OCI-LY3 (cell line): ENCODE data around the gene PATJ.
"Not testable (repeated sequence)": the region's sequence is repeated elsewhere in the genome, so short reads cannot be mapped to it uniquely, and the experiment has no call there.

Experiments
- H2AFZ ChIP-seq: fragments of 200-600, 300-600 bp; shearing (Covaris generic); 2 replicates; pipeline ENCODE4 v1.6.0; 2014; ENCODE audit warnings: antibody characterized with exemption, low read depth, low read length
- H3K27ac ChIP-seq: fragments of 200-600, 300-600 bp; sonication (generic); 2 replicates; pipeline ENCODE4 v1.5.1; 2014; ENCODE audit warnings: mild to moderate bottlenecking, low read length, moderate library complexity, mixed read lengths
- H3K27me3 ChIP-seq: fragments of 200-600, 300-600 bp; sonication (generic); 2 replicates; pipeline ENCODE4 v1.6.1; 2014; ENCODE audit warnings: low read depth, low read length, mixed read lengths
- H3K36me3 ChIP-seq: fragments of 200-600, 300-600 bp; sonication (generic); replicated peaks from 2 replicates; pipeline ENCODE3; 2014; ENCODE audit warnings: low read depth, low read length, mixed read lengths
- H3K4me1 ChIP-seq: fragments of 300-600, 200-600 bp; sonication (generic); 2 replicates; pipeline ENCODE4 v1.6.1; 2014; ENCODE audit warnings: low read length, mixed read lengths
- H3K4me2 ChIP-seq: fragments of 200-600, 300-600 bp; sonication (generic); 2 replicates; pipeline ENCODE4 v1.6.1; 2014; ENCODE audit warnings: low read length, mixed read lengths
- H3K4me3 ChIP-seq: fragments of 300-600, 200-600 bp; sonication (generic); 2 replicates; pipeline ENCODE4 v1.5.1; 2014; ENCODE audit warnings: antibody characterized with exemption, mild to moderate bottlenecking, low read length, moderate library complexity
- H3K79me2 ChIP-seq: fragments of 300-600, 200-600 bp; shearing (Covaris generic); 2 replicates; pipeline ENCODE4 v1.6.1; 2014; ENCODE audit warnings: mild to moderate bottlenecking, low read length, mixed read lengths
- H3K9ac ChIP-seq: fragments of 300-600, 200-600 bp; shearing (Covaris generic); 2 replicates; pipeline ENCODE4 v1.6.0; 2014; ENCODE audit warnings: mild to moderate bottlenecking, low read length, moderate library complexity
- H3K9me3 ChIP-seq: fragments of 200-600, 300-600 bp; shearing (Covaris generic); 2 replicates; pipeline ENCODE4 v1.6.1; 2014; ENCODE audit warnings: low read length, mixed read lengths; ENCODE audit not compliant: insufficient read depth
- H4K20me1 ChIP-seq: fragments of 200-600, 300-600 bp; sonication (generic); 2 replicates; pipeline ENCODE4 v1.6.1; 2016; ENCODE audit warnings: low read length, mixed read lengths; ENCODE audit not compliant: insufficient read depth
- CTCF ChIP-seq: fragments of 200-600, 300-600 bp; sonication (generic); IDR thresholded peaks from 2 replicates; pipeline ENCODE4 v1.5.1; 2014; ENCODE audit warnings: antibody characterized with exemption, low read length, low read depth
- EZH2phosphoT487 ChIP-seq: fragments of 200-600 bp; shearing (Covaris generic); IDR thresholded peaks from 2 replicates; pipeline ENCODE4 v1.6.1; 2018; ENCODE audit warnings: antibody characterized with exemption, mixed run types, low read depth

The PATJ gene

GRCh38 chr1:61797045-61797755 is 54.9 kb downstream of the PATJ start:
- H3K27me3 ChIP-seq: no peaks in the 10 kb centered on the region
- H3K4me2 ChIP-seq: no peak overlapping the region
- no peaks in the 10 kb centered on the region for H3K79me2 ChIP-seq
- no peak overlapping the region for H2AFZ ChIP-seq
- no peak for TF ChIP-seq EZH2phosphoT487
- TF ChIP-seq CTCF: no peak
- no peaks in the 10 kb centered on the region for H4K20me1 ChIP-seq
- H3K4me3 ChIP-seq: no peak overlapping the region
- no peaks in the 10 kb centered on the region for H3K36me3 ChIP-seq
- no peak overlapping the region for H3K27ac ChIP-seq
- peaks cover 5% of the 10 kb centered on the region; the same call in 1 of the 2 replicates for H3K4me1 ChIP-seq
- no peaks in the 10 kb centered on the region for H3K9me3 ChIP-seq
- H3K9ac ChIP-seq: no peak overlapping the region

DNA sequence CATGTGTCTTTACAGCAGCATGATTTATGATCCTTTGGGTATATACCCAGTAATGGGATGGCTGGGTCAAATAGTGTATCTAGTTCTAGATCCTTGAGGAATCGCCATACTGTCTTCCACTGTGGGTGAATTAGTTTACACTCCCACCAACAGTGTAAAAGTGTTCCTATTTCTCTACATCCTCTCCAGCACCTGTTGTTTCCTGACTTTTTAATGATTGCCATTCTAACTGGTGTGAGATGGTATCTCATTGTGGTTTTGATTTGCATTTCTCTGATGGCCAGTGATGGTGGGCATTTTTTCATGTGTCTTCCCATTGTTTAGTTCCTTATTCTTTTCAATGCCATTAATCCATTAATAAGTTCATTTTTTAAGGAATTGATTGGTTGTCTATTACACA is 58.8 kb downstream of the PATJ start:
- H2AFZ ChIP-seq, H3K27me3 ChIP-seq, H3K27ac ChIP-seq, H3K79me2 ChIP-seq, H3K4me1 ChIP-seq, H3K4me2 ChIP-seq, H3K36me3 ChIP-seq, H3K9me3 ChIP-seq, H4K20me1 ChIP-seq, H3K9ac ChIP-seq, H3K4me3 ChIP-seq: not testable (repeated sequence)

GRCh38 chr1:61807606-61808140 is 65.4 kb downstream of the PATJ start:
- TF ChIP-seq CTCF: no peak
- no peak for TF ChIP-seq EZH2phosphoT487
- Histone ChIP-seq H3K9me3 (no peaks in the 10 kb centered on the region), H3K4me1 (no peaks in the 10 kb centered on the region), H4K20me1 (no peaks in the 10 kb centered on the region), H3K27ac (no peak overlapping the region), H3K4me3 (no peak overlapping the region), H3K9ac (no peak overlapping the region), H3K27me3 (no peaks in the 10 kb centered on the region), H3K36me3 (no peaks in the 10 kb centered on the region), H3K79me2 (no peaks in the 10 kb centered on the region), H2AFZ (no peak overlapping the region), H3K4me2 (no peak overlapping the region)

DNA sequence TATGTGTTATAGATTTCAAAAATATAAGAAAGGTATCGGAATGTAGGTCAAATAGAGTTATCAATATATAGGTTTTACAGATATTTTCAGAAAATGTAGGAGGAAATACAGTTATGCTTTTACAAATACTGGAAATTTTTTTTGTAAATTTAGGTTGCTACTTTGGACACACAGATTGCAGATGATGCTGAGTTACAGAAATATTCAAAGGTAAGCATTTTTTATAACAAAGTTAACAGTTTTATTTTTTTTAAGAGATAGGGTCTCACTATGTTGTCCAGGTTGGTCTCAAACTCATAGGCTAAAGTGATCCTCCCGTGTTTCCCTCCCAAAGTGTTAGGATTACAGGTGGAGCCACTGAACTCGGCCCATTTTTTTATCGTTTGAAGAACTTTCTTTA is 66.0 kb downstream of the PATJ start:
- H3K9me3 ChIP-seq: no peaks in the 10 kb centered on the region
- no peak overlapping the region for H2AFZ ChIP-seq
- no peaks in the 10 kb centered on the region for H3K4me1 ChIP-seq
- H3K4me2 ChIP-seq: no peak overlapping the region
- TF ChIP-seq EZH2phosphoT487: no peak
- no peak overlapping the region for H3K27ac ChIP-seq
- H3K4me3 ChIP-seq: no peak overlapping the region
- H3K9ac ChIP-seq: no peak overlapping the region
- H3K36me3 ChIP-seq: no peaks in the 10 kb centered on the region
- H4K20me1 ChIP-seq: no peaks in the 10 kb centered on the region
- H3K79me2 ChIP-seq: no peaks in the 10 kb centered on the region
- no peaks in the 10 kb centered on the region for H3K27me3 ChIP-seq

DNA sequence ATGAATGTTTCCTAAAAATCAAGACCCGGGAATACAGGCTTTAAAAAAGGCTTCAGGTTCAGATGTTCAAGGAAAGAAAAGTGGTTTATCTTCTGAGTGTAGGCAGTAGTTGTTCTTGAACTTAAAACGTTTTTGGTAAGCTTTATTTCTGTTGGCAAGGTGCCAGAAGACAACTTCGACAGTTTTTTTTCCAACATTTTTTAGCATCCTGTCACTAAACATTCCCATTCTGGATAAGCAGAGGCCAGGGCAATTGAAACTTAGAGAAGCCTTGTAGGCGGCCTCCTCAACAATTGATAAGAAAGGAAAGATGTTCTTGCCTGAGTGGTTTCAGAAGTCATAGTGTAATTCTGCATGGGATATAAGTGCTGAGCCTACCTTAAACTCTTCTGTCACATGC is 66.7 kb downstream of the PATJ start:
- TF ChIP-seq EZH2phosphoT487 (no peak), CTCF (no peak)
- no peak overlapping the region for H3K27ac ChIP-seq
- no peak overlapping the region for H2AFZ ChIP-seq
- H3K27me3 ChIP-seq: no peaks in the 10 kb centered on the region
- no peaks in the 10 kb centered on the region for H3K36me3 ChIP-seq
- no peak overlapping the region for H3K4me3 ChIP-seq
- no peaks in the 10 kb centered on the region for H3K4me1 ChIP-seq
- no peaks in the 10 kb centered on the region for H3K79me2 ChIP-seq
- no peak overlapping the region for H3K4me2 ChIP-seq
- H4K20me1 ChIP-seq: no peaks in the 10 kb centered on the region
- H3K9ac ChIP-seq: no peak overlapping the region
- no peaks in the 10 kb centered on the region for H3K9me3 ChIP-seq
